ENCODE measurements around the gene CYP11A1.

The CYP11A1 gene

GRCh38 chr15:74290645-74291044 is 76.8 kb downstream of the CYP11A1 start:
- no peak for DNase-seq (ENCODE audit: extremely low read depth, low read depth)
- TF ChIP-seq, protein P1, sequence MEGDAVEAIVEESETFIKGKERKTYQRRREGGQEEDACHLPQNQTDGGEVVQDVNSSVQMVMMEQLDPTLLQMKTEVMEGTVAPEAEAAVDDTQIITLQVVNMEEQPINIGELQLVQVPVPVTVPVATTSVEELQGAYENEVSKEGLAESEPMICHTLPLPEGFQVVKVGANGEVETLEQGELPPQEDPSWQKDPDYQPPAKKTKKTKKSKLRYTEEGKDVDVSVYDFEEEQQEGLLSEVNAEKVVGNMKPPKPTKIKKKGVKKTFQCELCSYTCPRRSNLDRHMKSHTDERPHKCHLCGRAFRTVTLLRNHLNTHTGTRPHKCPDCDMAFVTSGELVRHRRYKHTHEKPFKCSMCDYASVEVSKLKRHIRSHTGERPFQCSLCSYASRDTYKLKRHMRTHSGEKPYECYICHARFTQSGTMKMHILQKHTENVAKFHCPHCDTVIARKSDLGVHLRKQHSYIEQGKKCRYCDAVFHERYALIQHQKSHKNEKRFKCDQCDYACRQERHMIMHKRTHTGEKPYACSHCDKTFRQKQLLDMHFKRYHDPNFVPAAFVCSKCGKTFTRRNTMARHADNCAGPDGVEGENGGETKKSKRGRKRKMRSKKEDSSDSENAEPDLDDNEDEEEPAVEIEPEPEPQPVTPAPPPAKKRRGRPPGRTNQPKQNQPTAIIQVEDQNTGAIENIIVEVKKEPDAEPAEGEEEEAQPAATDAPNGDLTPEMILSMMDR (IDR thresholded peaks at IDR 0.05; ENCODE audit: low read depth, low read length): no peak

DNA sequence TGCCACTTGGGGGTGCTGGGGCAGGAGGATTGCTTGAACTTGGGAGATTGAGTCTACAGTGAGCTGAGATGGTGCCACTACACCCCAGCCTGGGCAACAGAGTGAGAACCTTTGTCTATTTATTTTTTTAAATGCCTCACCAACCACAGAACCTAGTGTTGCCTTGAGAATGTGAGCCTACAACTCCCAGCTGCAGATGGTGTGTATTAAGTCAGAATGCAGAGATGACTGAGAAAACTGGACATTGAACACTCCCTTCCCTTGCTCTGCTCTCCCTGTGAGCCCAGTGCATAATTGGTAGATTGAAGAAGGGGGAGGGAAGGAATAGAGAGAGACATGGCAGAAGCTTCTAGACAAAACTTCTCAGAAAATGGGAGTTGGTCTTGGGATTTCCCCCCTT is 77.8 kb downstream of the CYP11A1 start:
- TF ChIP-seq, protein P1 (IDR thresholded peaks at IDR 0.05; ENCODE audit: low read depth, low read length): no peak
- DNase-seq (ENCODE audit: extremely low read depth, low read depth): no peak

All from AG09319 (cell line).